Mesenchymal stem cell (in vitro differentiated cells and primary cell): ENCODE data around the gene LIPG.

Experiments used
- DNase-seq: peaks from one replicate; pipeline ENCODE4 v3.0.0-alpha.2; 2013
- H2AFZ ChIP-seq: one replicate; pipeline ENCODE4 v1.6.1; 2013; ENCODE audit warnings: low read depth, mild to moderate bottlenecking, control low read depth, inconsistent platforms, low read length, moderate library complexity
- H2AK5ac ChIP-seq: 2 replicates; pipeline ENCODE4 v1.6.1; 2013; ENCODE audit warnings: low read length, moderate library complexity, mild to moderate bottlenecking, inconsistent platforms; ENCODE audit not compliant: severe bottlenecking
- H2BK120ac ChIP-seq: one replicate; pipeline ENCODE4 v1.6.1; 2013; ENCODE audit warnings: low read depth, mild to moderate bottlenecking, inconsistent platforms, low read length, moderate library complexity
- H2BK12ac ChIP-seq, 2 experiments: one replicate each; pipeline ENCODE4 v1.6.1; 2013; ENCODE audit warnings: inconsistent platforms in 2 of 2, low read length in 2 of 2, mild to moderate bottlenecking in 2 of 2, moderate library complexity in 2 of 2, control low read depth in 1 of 2
- H2BK15ac ChIP-seq: one replicate; pipeline ENCODE4 v1.6.1; 2013; ENCODE audit warnings: mild to moderate bottlenecking, low read depth, inconsistent platforms; ENCODE audit not compliant: poor library complexity, severe bottlenecking
- H2BK5ac ChIP-seq: 2 replicates; pipeline ENCODE4 v1.6.1; 2013; ENCODE audit warnings: low read depth, mild to moderate bottlenecking, low read length, control low read depth, inconsistent platforms; ENCODE audit not compliant: poor library complexity, severe bottlenecking
- H3K14ac ChIP-seq, 2 experiments: one replicate each; pipeline ENCODE4 v1.6.1; 2013; ENCODE audit warnings: inconsistent platforms in 2 of 2, low read length in 2 of 2, control low read depth in 1 of 2, mild to moderate bottlenecking in 1 of 2, moderate library complexity in 1 of 2
- H3K18ac ChIP-seq, 2 experiments: one replicate each; pipeline ENCODE4 v1.6.1; 2013; ENCODE audit warnings: inconsistent platforms in 2 of 2, low read length in 2 of 2, control low read depth in 1 of 2, low read depth in 1 of 2, mild to moderate bottlenecking in 1 of 2
- H3K23ac ChIP-seq, 2 experiments: one replicate each; pipeline ENCODE4 v1.6.1; 2013; ENCODE audit warnings: inconsistent platforms in 2 of 2, low read length in 2 of 2, mild to moderate bottlenecking in 2 of 2, moderate library complexity in 2 of 2, control low read depth in 1 of 2
- H3K27ac ChIP-seq: 2 replicates; pipeline ENCODE4 v1.5.1; 2013; ENCODE audit warnings: mild to moderate bottlenecking, moderate library complexity, low read length, control low read depth, inconsistent platforms; ENCODE audit not compliant: poor library complexity, severe bottlenecking
- H3K27me3 ChIP-seq, 2 experiments: 2 replicates each; pipeline versions ENCODE4 v1.6.1 to v1.7.0; 2013; ENCODE audit warnings: low read length in 2 of 2, mild to moderate bottlenecking in 2 of 2, moderate library complexity in 2 of 2, control low read depth in 1 of 2, inconsistent platforms in 1 of 2; ENCODE audit not compliant: control insufficient read depth in 1 of 2, insufficient read depth in 1 of 2
- H3K36me3 ChIP-seq, 2 experiments: 2 replicates each; pipeline versions ENCODE4 v1.6.1 to v1.7.0; 2013; ENCODE audit warnings: low read length in 2 of 2, control low read depth in 1 of 2, inconsistent platforms in 1 of 2, low read depth in 1 of 2, mild to moderate bottlenecking in 1 of 2; ENCODE audit not compliant: insufficient read depth in 2 of 2, control insufficient read depth in 1 of 2
- H3K4ac ChIP-seq, 2 experiments: one replicate each; pipeline ENCODE4 v1.6.1; 2013; ENCODE audit warnings: inconsistent platforms in 2 of 2, low read length in 2 of 2, mild to moderate bottlenecking in 2 of 2, moderate library complexity in 2 of 2, control low read depth in 1 of 2, low read depth in 1 of 2
- H3K4me1 ChIP-seq: 2 replicates; pipeline ENCODE4 v1.6.1; 2013; ENCODE audit warnings: low read depth, low read length, control low read depth; ENCODE audit not compliant: control insufficient read depth, insufficient read depth
- H3K4me2 ChIP-seq: 2 replicates; pipeline ENCODE4 v1.6.1; 2013; ENCODE audit warnings: low read length, mild to moderate bottlenecking, inconsistent platforms; ENCODE audit not compliant: poor library complexity, severe bottlenecking
- H3K4me3 ChIP-seq, 2 experiments: 2 replicates each; pipeline versions ENCODE4 v1.5.1 to v1.7.0; 2013; ENCODE audit warnings: low read length in 2 of 2, mild to moderate bottlenecking in 2 of 2, control low read depth in 1 of 2, low read depth in 1 of 2; ENCODE audit not compliant: insufficient read depth in 1 of 2
- H3K79me1 ChIP-seq: replicated peaks from 2 replicates; pipeline ENCODE4 v1.6.1; 2013; ENCODE audit warnings: mild to moderate bottlenecking, control low read depth, low read length, inconsistent platforms; ENCODE audit not compliant: poor library complexity, severe bottlenecking
- H3K9ac ChIP-seq: 2 replicates; pipeline ENCODE4 v1.7.0; 2013; ENCODE audit warnings: mild to moderate bottlenecking, low read length, moderate library complexity
- H3K9me3 ChIP-seq: 2 replicates; pipeline ENCODE4 v1.7.0; 2013; ENCODE audit warnings: mild to moderate bottlenecking, low read length; ENCODE audit not compliant: control insufficient read depth
- H4K8ac ChIP-seq: one replicate; pipeline ENCODE4 v1.6.1; 2013; ENCODE audit warnings: inconsistent platforms, mild to moderate bottlenecking, low read length, moderate library complexity
- H4K91ac ChIP-seq: one replicate; pipeline ENCODE4 v1.6.1; 2013; ENCODE audit warnings: mild to moderate bottlenecking, low read length, inconsistent platforms
- WGBS: methylation state at CpG from one replicate; pipeline ENCODE4 v1.1.7; 2013; ENCODE audit warnings: mixed read lengths; 5-methylcytosine and 5-hydroxymethylcytosine counted together

LIPG gene

DNA sequence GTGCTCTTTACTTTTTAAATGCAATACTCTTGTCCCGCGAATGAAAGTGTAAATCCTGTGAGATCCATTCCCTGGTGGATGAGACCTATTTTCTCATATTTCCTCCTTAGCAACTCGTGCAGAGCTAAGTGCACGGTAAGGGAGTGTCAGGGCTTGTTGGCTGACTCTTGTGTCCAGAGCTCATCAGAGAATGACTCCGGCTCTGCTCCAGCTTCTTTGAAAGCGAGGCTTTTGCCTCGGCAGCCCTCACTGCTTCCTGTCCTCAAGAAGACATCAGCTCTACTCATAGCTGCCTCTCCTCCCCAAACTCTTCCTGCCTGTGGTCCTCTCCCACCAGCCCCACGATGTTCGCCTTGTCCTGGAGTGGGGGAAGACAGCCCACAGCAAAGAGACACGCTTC, 70.7 kb downstream of the LIPG start:
- Histone ChIP-seq H3K18ac (peak overlapping the region in 1 of 2 experiments; percentile 5), H3K14ac (peak overlapping the region in 1 of 2 experiments; percentile 36), H2BK12ac (peak overlapping the region in 1 of 2 experiments; percentile 42), H3K9ac (no peak overlapping the region), H4K91ac (no peak overlapping the region), H3K23ac (no peak overlapping the region), H3K4me3 (no peak overlapping the region), H3K9me3 (no peaks in the 10 kb centered on the region), H2AK5ac (no peak overlapping the region), H3K4ac (no peak overlapping the region), H3K79me1 (no peaks in the 10 kb centered on the region), H3K36me3 (no peaks in the 10 kb centered on the region), H3K27ac (no peak overlapping the region), H2BK15ac (no peak overlapping the region), H2AFZ (no peak overlapping the region), H3K4me2 (no peak overlapping the region), H2BK5ac (no peak overlapping the region), H3K27me3 (peaks cover 0 to 4% of the 10 kb centered on the region in 2 experiments), H2BK120ac (no peak overlapping the region), H3K4me1 (peaks cover 6% of the 10 kb centered on the region), H4K8ac (no peak overlapping the region)
- DNase-seq = no peak
- WGBS = 87% methylated on average over 10 of the region's 10 CpGs

DNA sequence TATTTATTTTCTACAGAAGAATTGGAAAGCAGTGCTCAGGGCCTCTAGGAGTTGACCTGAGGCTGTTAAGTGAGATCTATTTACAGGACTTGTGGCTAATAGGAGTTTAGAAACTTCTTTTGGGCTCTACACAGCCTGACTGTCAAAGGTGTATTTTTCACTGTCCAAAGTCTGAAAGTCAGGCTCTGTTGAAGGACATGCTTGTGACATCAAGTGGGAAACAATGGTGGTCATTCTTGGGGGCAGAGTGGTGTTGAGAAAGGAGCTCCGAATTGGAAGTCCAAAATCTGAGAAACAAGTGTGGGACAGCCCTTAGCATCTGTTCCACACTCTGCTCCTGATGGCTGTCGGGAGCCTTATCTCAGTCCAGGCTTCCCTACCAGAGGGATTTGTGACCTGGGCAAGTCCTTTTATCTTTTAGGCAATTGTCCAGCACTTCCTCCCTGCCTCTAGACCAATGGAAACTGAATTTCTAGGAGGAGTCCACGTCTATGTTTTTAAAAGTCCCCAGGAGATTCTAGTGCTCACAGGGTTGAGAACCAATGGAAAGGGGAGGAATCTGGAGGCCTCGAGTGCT, 76.4 kb downstream of the LIPG start:
- Histone ChIP-seq H2AFZ (no peak overlapping the region), H4K91ac (no peak overlapping the region), H2BK120ac (no peak overlapping the region), H3K79me1 (no peaks in the 10 kb centered on the region), H2AK5ac (no peak overlapping the region), H2BK5ac (no peak overlapping the region), H3K23ac (no peak overlapping the region), H3K14ac (no peak overlapping the region), H3K36me3 (no peaks in the 10 kb centered on the region), H3K27me3 (no peaks in the 10 kb centered on the region), H3K4ac (no peak overlapping the region), H3K9ac (no peak overlapping the region), H3K4me1 (peaks cover 9% of the 10 kb centered on the region), H3K4me3 (no peak overlapping the region), H2BK15ac (no peak overlapping the region), H4K8ac (no peak overlapping the region), H3K4me2 (no peak overlapping the region), H2BK12ac (no peak overlapping the region), H3K18ac (no peak overlapping the region), H3K27ac (no peak overlapping the region), H3K9me3 (no peaks in the 10 kb centered on the region)
- no peak for DNase-seq
- 81% methylated on average over 4 of the region's 4 CpGs for WGBS

DNA sequence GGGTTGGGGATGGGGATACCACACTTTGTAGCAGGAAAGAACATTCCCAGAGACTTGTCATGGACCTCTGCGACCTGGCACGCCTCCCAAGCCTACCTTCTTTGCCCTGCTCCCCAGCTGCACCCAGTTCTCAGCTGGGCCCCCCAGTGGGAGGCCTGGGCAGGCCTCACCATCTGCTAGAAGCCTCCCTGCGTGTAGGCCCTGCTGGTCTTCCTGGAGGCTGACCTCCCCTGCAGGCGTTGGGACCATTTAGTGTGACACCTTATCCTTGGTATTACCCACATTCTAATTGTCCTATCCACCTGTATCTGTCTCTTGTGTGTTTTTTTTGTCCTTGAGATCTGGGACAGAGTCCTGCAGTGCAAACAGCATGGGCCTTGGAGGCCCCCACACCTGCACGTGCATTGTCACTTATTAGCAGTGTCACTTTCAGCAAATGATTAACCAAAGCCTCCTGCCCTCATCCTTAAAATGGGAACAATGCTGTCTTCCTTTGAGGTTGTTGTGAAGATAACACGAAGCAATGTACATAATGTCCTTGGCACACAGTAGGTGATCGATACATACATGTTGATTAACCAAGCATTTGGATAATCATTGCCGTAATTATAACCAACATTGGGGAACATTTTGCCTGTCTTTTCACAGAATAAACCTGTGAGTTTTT, 77.2 kb downstream of the LIPG start:
- no peak overlapping the region for H3K4me3 ChIP-seq
- no peak overlapping the region for H2AFZ ChIP-seq
- H4K91ac ChIP-seq = no peak overlapping the region
- no peak overlapping the region for H3K9ac ChIP-seq
- H2BK120ac ChIP-seq = no peak overlapping the region
- H3K27ac ChIP-seq = no peak overlapping the region
- H3K9me3 ChIP-seq = no peaks in the 10 kb centered on the region
- no peaks in the 10 kb centered on the region for H3K79me1 ChIP-seq
- H3K23ac ChIP-seq = no peak overlapping the region
- H2BK15ac ChIP-seq = no peak overlapping the region
- H3K4me1 ChIP-seq = peaks cover 9% of the 10 kb centered on the region
- peak overlapping the region in 1 of 2 experiments; percentile 6 for H3K4ac ChIP-seq
- no peak overlapping the region for H3K14ac ChIP-seq
- no peaks in the 10 kb centered on the region for H3K36me3 ChIP-seq
- DNase-seq = no peak
- H3K27me3 ChIP-seq = no peaks in the 10 kb centered on the region
- WGBS = 96% methylated on average over 8 of the region's 8 CpGs
- H2BK12ac ChIP-seq = no peak overlapping the region
- no peak overlapping the region for H4K8ac ChIP-seq
- H3K18ac ChIP-seq = no peak overlapping the region
- H3K4me2 ChIP-seq = no peak overlapping the region
- no peak overlapping the region for H2BK5ac ChIP-seq
- no peak overlapping the region for H2AK5ac ChIP-seq

DNA sequence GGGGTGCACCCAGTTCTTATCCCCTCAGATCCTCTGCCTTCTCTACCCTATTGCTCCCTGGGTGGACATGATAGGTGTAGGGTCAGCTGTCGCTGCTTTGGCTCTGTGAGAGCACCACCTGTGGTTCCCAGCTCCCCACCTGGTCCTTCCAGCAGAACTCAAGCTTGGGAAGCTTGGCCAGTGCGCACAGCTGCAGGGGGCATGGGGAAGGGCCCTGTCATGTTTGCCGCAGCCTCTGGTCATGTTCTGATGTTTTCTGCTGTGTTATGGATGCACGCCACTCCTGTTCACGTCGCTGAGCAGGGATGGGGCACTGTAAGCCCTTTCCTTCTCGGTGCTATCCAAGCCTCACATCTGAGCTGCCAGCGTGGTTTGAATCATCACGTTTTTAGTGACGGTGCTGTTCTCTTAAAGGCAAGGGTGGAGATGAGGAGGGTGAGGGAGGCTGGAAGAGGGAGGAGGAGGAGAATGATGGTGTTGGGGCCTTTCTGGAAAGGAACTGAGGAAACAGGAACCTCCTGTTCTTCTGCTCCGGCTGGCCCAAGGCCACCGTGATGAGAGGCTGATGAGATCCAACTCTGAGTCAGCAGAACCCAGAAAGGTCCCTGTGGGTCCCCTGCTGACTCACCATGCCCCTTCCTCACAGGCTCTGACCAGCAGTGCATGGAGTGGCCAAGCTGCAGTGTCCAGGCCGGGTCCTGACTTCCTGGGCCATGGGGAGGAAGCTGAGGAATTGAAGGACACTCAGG, 78.0 kb downstream of the LIPG start:
- H3K9ac ChIP-seq = peak overlapping the region; percentile 31
- peak; percentile 24 for DNase-seq
- no peak overlapping the region for H4K8ac ChIP-seq
- H3K9me3 ChIP-seq = no peaks in the 10 kb centered on the region
- H3K18ac ChIP-seq = no peak overlapping the region
- H3K36me3 ChIP-seq = no peaks in the 10 kb centered on the region
- H2BK5ac ChIP-seq = no peak overlapping the region
- no peak overlapping the region for H2BK120ac ChIP-seq
- H3K79me1 ChIP-seq = no peaks in the 10 kb centered on the region
- H4K91ac ChIP-seq = no peak overlapping the region
- H3K23ac ChIP-seq = no peak overlapping the region
- H3K14ac ChIP-seq = no peak overlapping the region
- no peak overlapping the region for H2AK5ac ChIP-seq
- H2BK15ac ChIP-seq = no peak overlapping the region
- H3K27ac ChIP-seq = no peak overlapping the region
- peaks cover 9% of the 10 kb centered on the region for H3K4me1 ChIP-seq
- H3K4me3 ChIP-seq = peak overlapping the region in 1 of 2 experiments; percentile 44
- H3K27me3 ChIP-seq = no peaks in the 10 kb centered on the region
- H3K4me2 ChIP-seq = no peak overlapping the region
- H2BK12ac ChIP-seq = no peak overlapping the region
- no peak overlapping the region for H3K4ac ChIP-seq
- H2AFZ ChIP-seq = no peak overlapping the region
- 84% methylated on average over 13 of the region's 13 CpGs for WGBS
